ENCODE measurements around the gene IL1RAPL1.
"Not testable (repeated sequence)": the region's sequence is repeated elsewhere in the genome, so short reads cannot be mapped to it uniquely, and the experiment has no call there.

Gene IL1RAPL1

DNA sequence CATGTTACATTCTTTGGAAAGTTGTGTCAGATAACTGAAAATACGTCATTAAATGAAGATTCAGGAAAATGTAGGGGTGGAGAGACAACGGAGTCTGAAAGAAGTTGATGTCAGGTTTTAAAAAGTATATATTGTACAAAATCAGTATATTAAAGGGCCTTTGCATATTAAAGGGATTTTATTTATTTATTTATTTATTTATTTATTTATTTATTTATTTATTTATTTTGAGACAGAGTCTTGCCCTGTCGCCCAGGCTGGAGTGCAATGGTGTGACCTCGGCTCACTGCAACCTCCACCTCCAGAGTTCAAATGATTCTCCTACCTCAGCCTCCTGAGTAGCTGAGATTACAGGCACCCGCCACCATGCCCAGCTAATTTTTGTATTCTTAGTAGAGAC, 213.4 kb downstream of the IL1RAPL1 start:
- not testable (repeated sequence) for DNase-seq

GRCh38 chrX:28802625-28803024, 215.4 kb downstream of the IL1RAPL1 start:
- DNase-seq = no peak

- DNase-seq = no peak
Measured at GRCh38 chrX:28835991-28836390, 248.7 kb downstream of the IL1RAPL1 start.

- no peak for DNase-seq
Measured at GRCh38 chrX:28843817-28844216, 256.6 kb downstream of the IL1RAPL1 start.

DNA sequence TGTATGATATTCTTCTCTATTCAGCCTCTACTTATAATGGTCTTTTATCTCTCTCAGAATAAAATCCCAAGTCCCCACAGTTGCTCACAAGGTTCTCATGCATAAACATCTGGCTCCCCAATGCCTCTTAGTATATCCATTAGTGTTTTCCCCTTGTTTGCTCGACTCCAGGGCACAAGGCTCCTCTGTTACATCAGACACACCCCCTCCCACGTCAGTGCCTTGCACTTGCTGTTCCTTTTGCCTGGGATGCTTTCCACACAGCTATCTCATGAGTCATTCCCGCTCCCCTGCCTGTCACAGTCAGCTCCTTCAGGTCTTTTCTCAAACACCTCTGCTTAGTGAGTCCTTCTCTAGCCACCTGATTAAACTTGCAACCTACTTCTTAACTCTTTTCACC, 260.2 kb downstream of the IL1RAPL1 start:
- no peak for DNase-seq

DNA sequence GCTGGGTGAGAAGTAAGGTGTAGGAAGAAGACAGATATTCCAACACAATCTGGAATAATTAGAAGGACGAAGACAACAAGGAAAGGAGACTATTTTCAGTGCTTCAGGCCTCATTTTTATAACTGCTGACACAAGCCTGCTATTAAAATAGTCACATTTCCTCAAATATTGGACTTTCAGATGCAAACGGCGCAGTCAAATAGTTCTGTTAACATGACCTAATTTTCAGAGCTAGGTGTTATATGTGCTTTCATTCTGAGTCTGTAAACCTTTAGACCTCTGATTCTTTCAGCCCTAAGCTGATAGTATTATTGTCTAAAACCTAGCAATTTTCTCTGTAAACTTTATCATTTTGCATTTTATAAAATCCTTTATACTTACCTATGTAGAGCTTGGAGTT, 261.5 kb downstream of the IL1RAPL1 start:
- no peak for DNase-seq

DNA sequence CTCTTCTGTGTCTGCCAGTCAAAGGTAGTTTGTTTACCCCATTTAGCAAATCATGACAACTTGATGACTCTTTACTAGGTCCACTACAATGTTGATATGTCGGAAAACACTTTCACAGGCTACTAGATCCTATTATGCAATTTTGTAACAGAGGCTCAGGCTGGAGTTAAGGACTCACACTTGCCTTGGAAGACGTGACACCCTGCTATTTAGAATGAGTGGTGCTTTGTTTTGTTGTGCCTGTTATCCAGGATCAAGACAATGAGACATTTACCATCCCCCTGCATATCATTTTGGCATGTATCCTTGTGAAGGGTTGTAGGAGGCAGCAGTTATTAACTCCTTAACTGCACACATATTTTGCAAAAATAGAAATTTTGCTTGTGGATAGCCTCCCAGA, 263.7 kb downstream of the IL1RAPL1 start:
- no peak for DNase-seq

DNA sequence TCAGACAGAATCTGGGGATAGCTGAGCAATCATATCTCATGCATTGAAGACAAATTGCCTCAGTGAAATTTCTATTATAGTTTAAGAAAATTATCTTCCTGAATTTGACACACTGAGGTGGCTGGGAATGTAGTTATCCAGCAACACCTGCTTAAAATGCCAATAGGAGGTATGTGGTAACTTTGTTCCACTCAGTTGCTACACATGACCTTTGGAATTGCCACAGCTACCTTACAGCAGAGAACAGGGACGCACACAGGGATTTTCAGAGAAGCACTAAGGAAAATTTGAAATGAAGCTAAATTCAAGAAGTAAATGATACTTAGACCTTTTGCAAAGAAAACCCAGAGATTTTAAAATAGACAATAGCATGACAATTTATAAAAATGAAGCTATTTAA, 264.6 kb downstream of the IL1RAPL1 start:
- DNase-seq = no peak

- DNase-seq = no peak
Measured at GRCh38 chrX:28854637-28855036, 267.4 kb downstream of the IL1RAPL1 start.

DNA sequence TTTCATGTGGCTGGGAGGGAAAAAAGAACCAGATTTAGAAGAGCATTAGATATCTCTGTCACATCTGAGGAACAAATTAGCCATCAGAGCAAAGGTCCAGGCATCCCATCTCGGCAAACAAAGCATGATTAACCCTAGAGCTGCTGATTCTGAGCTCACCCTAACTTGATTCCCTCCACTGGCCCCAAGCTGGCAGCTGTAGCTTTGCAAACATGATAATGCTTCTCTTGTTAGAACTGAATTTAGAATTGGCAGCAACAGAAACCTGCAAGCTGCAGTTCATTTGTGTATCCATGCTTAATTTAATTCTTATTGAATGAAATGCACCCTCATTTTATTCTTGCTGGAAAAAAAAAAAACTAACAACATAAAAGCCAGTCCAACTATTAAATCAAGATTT, 289.2 kb downstream of the IL1RAPL1 start:
- DNase-seq = no peak

DNA sequence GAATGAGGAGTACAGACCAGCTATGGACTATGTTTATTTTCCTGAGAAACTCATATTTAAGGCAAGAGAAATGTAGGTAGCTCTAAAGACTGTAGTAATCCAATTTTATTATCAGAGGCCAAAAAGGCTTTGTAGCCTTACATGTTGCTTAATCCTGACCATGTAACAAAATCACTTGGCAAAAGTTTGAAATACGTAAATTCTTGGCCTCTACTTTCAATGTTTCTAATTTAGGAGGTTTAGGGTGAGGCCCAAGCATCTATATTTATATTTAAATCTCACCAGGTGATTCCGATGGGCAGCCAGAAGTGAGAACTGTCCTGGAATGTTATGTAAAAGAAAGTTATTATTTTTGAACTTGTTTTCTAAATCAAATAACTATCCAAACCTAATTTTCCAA, 289.7 kb downstream of the IL1RAPL1 start:
- no peak for DNase-seq

GRCh38 chrX:28880136-28880535, 292.9 kb downstream of the IL1RAPL1 start:
- no peak for DNase-seq

DNA sequence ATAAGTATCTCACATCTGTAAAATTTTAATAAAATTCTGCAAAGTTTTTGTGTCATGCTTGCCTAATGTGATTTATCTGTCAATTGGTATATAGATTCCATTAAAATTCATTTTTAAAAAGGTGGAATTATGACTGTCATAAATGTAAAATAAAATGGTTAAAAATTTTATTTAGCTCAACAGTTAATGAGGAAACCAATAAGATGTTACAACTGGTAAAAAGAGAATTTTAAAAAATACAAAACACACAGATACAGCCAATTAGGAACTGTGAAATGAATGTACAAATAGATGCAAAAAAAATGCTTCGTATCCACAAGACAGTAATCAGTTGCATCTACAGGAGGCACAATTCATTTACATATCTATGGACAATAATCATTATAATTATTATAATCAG, 297.6 kb downstream of the IL1RAPL1 start:
- no peak for DNase-seq

GRCh38 chrX:28888416-28888815, 301.2 kb downstream of the IL1RAPL1 start:
- no peak for DNase-seq

DNA sequence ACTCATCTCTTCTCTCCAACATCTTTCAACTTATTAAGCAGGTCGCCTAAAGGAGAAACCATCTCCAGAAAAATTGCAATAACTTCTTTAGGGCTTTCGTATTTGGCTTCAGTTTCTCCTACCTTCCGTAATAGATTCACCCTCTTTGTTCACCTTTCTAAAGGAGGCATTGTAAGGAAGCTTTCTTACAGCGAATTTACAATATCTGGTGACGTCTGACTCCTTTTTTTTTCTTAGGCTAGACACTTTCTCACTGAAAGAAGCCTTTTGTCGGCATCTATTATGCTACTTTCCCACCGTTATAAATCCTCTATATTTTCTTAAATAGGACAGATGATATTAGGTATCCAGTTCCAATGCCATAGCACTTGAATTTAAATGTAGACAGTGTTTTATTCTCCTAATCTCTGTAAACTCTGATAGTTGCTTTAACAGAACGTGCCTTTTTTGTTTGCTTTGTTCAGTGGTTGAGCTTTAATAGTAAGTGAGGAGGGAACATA, 302.4 kb downstream of the IL1RAPL1 start:
- no peak for DNase-seq

GRCh38 chrX:28901637-28902036, 314.4 kb downstream of the IL1RAPL1 start:
- DNase-seq = no peak

DNA sequence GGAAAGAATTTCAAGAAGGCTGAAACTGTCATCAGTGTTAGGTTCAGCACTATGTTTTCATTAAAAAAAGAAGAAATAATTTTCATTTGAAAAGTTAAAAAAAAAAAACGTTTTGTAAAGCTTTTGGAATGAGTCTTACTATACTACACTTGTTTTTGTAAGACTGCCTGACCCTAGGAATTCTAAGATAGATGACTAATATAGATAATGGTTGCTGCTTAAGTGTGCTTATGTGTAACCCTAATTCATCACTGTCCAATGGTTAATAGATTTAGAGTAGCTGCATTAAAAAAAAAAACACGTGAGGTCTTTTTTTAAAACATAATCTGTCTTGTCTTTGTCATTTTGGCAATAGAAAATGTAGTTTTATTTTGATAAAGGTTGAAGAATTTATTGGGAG, 323.2 kb downstream of the IL1RAPL1 start:
- DNase-seq = no peak

GRCh38 chrX:28920153-28920943, 333.1 kb downstream of the IL1RAPL1 start:
- no peak for DNase-seq

GRCh38 chrX:28922106-28922505, 334.9 kb downstream of the IL1RAPL1 start:
- DNase-seq = no peak

DNA sequence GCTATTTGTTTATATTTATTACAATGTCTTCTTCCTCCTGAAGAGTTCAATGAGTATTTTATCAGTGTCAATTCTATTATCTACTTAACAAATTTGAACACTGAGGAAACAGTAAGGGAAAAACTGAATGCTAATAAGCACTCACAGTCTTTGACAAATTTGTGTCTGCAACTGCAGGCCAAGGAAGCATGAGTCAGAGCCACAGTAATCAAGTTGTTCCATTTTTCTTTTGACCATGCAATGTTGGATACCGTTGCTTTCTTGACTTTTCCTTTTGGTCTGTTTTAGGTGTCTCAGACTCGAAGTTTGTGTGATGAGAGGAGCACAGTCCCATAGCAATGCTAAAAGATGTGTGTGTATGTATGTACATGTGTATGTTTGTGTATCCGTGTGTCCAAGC, 359.6 kb downstream of the IL1RAPL1 start:
- DNase-seq = no peak

GRCh38 chrX:28960063-28960462, 372.8 kb downstream of the IL1RAPL1 start:
- no peak for DNase-seq

DNA sequence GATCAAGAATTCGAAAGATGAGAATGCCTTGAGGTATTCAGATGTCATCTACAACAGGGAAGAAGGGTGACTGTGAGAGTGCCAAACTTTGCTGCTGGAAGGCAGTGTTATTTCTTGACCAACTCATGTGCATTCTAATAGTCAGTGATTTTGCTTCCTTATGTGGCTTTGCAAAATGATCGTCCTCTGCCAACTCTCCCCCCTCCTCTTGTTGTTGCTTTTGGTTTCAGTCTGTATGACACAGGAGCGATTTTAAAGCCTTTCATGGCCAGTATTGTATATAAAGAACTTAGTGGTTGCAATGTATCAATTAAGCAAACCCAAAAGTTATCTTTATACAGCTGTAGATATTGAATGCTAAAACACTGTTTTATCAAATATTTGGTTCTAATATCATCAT, 379.1 kb downstream of the IL1RAPL1 start:
- no peak for DNase-seq

- DNase-seq = no peak
Measured at GRCh38 chrX:28969126-28969525, 381.9 kb downstream of the IL1RAPL1 start.

DNA sequence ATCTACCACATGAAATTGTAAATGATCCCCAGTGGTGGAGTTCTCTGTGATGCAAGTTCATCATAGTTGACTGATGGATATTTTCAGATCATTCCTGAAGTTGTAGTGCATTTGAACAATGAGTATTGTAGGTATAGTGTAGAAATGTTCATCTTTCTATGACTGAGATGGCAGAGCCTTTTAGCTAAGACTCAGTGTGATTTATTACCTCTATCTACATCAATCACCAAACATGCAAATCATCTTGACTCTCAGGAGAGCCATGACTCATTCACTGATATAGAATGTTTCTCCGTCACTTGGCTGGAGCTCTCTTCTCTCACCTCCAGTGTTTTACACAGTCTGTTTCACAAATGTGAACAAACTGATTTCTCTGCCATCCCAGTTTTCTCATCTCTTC, 392.6 kb downstream of the IL1RAPL1 start:
- no peak for DNase-seq

DNA sequence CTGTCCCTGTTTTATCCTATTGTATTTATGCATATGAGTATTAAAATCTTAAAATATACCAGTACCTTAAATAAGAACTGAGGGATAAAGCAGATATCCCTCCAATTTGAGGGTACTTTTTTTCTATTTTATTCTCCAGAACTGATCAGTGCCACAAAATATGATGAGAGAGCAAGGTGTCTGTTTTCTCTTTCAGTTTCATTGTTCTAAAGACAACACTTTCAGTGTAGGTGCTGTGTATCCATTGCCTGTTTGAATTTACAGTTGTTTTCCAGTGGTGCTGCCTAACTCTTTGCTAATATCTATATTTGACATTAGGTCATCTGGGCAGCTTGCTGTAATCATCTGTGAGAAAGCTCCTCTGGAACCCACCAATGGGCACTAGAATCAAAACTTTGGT, 394.7 kb downstream of the IL1RAPL1 start:
- DNase-seq = no peak
